Kidney (tissue), 14 donors: Measurements from ENCODE around the gene PIP4K2C. TPM values are rescaled to one million over a fixed set of nuclear protein-coding genes. Genes with fewer than 3 reads are reported as not detected.
A peak's percentile ranks its signal among the peaks of the same experiment; 100 is the strongest.

Experiments
- DNase-seq, 5 donors: peaks; one replicate each; pipeline ENCODE4 v3.0.0-alpha.2; 2013 to 2020
- FAIRE-seq: peaks from 2 replicates; lab custom pipeline; 2012; peaks lifted over from hg19 to GRCh38; lab: Jason Lieb, UNC
- H3K27ac ChIP-seq, 2 donors: one replicate each; pipeline ENCODE4 v1.7.0; 2013; ENCODE audit warnings: low read depth in 2 of 2, low read length in 2 of 2, inconsistent platforms in 1 of 2
- H3K27me3 ChIP-seq: one replicate; pipeline ENCODE4 v1.7.1; 2013; ENCODE audit warnings: low read length, inconsistent platforms; ENCODE audit not compliant: control insufficient read depth, insufficient read depth
- H3K36me3 ChIP-seq, 3 donors: one replicate each; pipeline versions ENCODE4 v1.7.0 to v1.7.1; 2013; ENCODE audit warnings: low read length in 3 of 3, control low read depth in 1 of 3, inconsistent platforms in 1 of 3; ENCODE audit not compliant: insufficient read depth in 3 of 3, control insufficient read depth in 2 of 3
- H3K4me1 ChIP-seq, 3 donors: one replicate each; pipeline versions ENCODE4 v1.7.0 to v1.7.1; 2013; ENCODE audit warnings: low read length in 3 of 3, inconsistent platforms in 1 of 3, low read depth in 1 of 3; ENCODE audit not compliant: control insufficient read depth in 2 of 3, insufficient read depth in 2 of 3
- H3K4me3 ChIP-seq, 3 donors: one replicate each; pipeline versions ENCODE4 v1.7.0 to v1.8.1; 2013; ENCODE audit warnings: low read length in 3 of 3, control low read depth in 1 of 3, inconsistent platforms in 1 of 3
- H3K9ac ChIP-seq, 3 donors: one replicate each; pipeline versions ENCODE4 v1.7.0 to v1.7.1; 2013; ENCODE audit warnings: low read length in 3 of 3, control low read depth in 1 of 3, inconsistent platforms in 1 of 3
- H3K9me3 ChIP-seq, 3 donors: one replicate each; pipeline versions ENCODE4 v1.7.0 to v1.7.1; 2013; ENCODE audit warnings: low read length in 3 of 3, control low read depth in 1 of 3, inconsistent platforms in 1 of 3; ENCODE audit not compliant: control insufficient read depth in 2 of 3, insufficient read depth in 1 of 3
- CTCF ChIP-seq: IDR thresholded peaks from 3 replicates; pipeline ENCODE4 v1.5.1; 2012; ENCODE audit warnings: mild to moderate bottlenecking, moderate library complexity, borderline replicate concordance; ENCODE audit not compliant: insufficient read depth; ENCODE audit errors: extremely low read depth
- intact Hi-C: fragments of 100-400 bp; cut with DNase I; formaldehyde crosslinking; loops from one replicate; pipeline ENCODE4 v1.11.1; 2022
- polyA plus RNA-seq: library from polyadenylated mRNA; stranded (reverse); fragments of 350-450 nt; fragmentation: Illumina TruSeq; extraction: RNeasy Lipid Tissue Mini Kit (QIAGEN cat#74804); gene quantifications from one replicate; pipeline ENCODE4 v1.2.3, GENCODE V29; 2014; ENCODE audit warnings: low read depth, low replicate concordance; ENCODE audit not compliant: insufficient read depth
- total RNA-seq: library from RNA; stranded (reverse); fragmentation: NEBNext Ultra II Directional; extraction: Animal tissue kit (Norgen Biotek cat#: 25700); gene quantifications from one replicate; pipeline ENCODE4 v1.2.1, GENCODE V29; 2021
- donor health status: control.
- donor health status: control.
- donor health status: control.
- donor health status: control.
- donor health status: control.
- donor health status: DM: yes; HTN: yes; CAD: no.
- donor health status: Normal renal cell carcinoma (clear cell type).

The PIP4K2C gene
- total and polyA plus RNA-seq, 2 donors from 2014 or later = 43.2 to 52.4 TPM

DNA sequence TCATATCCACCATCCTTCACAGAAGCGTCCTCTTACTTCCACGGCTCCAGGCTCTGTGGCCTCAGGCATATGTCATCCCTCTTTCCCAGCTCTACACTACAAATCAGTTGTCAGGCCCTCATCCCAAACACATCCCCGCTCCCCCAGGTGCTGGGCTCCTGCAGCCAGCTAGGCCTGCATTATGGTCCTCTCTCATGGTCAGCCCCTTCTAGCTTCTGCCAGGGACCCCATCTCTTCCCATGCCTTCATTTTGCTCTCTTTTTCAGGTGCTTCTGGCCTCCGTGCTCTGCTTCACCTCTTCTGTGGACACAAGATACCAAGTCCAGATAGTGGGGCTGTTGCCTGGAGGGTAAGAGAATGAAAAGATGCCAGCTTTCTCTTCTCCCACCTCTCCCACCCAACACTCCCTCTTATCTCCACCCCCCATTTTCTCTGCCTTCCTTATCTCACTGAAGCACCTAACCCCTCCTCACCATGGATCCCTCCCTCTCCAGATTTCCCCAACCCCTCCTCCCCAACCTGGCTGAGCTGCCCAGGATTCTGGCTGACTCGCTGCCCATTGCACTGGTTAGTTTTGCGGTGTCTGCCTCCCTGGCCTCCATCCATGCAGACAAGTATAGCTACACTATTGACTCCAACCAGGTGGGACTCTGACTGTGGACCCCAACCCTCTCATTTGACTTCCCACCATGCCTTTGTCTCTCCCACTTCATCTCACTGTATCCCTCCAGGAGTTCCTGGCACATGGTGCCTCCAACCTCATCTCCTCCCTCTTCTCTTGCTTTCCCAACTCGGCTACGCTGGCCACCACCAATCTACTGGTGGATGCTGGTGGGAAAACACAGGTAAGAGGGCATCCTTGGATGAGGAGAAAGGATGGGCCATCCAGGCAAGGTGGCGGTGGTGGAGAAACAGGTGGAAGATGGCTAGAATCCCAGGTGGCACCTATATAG lies 31.6 kb downstream of the PIP4K2C start:
- Histone ChIP-seq H3K36me3 (no peaks in the 10 kb centered on the region), H3K27me3 (peaks cover 44% of the 10 kb centered on the region), H3K4me3 (no peak overlapping the region), H3K27ac (no peak overlapping the region), H3K4me1 (peaks cover 0 to 16% (median 5%) of the 10 kb centered on the region in 3 donors), H3K9me3 (no peaks in the 10 kb centered on the region), H3K9ac (no peak overlapping the region)
- FAIRE-seq = no peak
- intact Hi-C loops = loop anchor here (5.0 kb wide), 1 partner anchor 40 kb away; no protein-coding TSS in a partner anchor
- no peak for TF ChIP-seq CTCF
- peak in 1 of 5 donors; percentile 28 for DNase-seq

DNA sequence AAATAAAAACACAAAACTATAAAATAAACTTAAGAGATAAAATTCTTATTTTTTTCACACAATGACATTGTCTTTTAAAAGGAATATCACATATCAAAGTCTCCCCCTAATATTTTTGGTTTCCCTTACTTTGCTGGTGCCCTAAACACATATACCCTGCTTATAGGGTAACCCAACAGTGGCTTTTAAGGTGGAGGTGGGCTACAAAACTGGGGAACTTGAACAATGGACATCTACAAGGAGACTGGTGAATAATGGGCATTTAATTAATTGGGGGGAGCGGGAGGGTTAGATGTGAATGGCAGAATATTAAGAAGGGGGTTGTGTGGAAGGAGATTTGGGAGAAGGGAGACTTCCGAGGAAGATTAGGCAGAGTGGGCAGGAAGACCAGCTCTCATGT lies 32.4 kb downstream of the PIP4K2C start:
- DNase-seq (no peak), FAIRE-seq (no peak)
- Histone ChIP-seq H3K4me1 (peaks cover 0 to 19% (median 5%) of the 10 kb centered on the region in 3 donors), H3K9me3 (no peaks in the 10 kb centered on the region), H3K27ac (no peak overlapping the region), H3K9ac (no peak overlapping the region), H3K36me3 (no peaks in the 10 kb centered on the region), H3K4me3 (no peak overlapping the region), H3K27me3 (peaks cover 51% of the 10 kb centered on the region)
- TF ChIP-seq CTCF = no peak
- intact Hi-C loops = loop anchor here (5.0 kb wide), 1 partner anchor 41 kb away; no protein-coding TSS in a partner anchor

DNA sequence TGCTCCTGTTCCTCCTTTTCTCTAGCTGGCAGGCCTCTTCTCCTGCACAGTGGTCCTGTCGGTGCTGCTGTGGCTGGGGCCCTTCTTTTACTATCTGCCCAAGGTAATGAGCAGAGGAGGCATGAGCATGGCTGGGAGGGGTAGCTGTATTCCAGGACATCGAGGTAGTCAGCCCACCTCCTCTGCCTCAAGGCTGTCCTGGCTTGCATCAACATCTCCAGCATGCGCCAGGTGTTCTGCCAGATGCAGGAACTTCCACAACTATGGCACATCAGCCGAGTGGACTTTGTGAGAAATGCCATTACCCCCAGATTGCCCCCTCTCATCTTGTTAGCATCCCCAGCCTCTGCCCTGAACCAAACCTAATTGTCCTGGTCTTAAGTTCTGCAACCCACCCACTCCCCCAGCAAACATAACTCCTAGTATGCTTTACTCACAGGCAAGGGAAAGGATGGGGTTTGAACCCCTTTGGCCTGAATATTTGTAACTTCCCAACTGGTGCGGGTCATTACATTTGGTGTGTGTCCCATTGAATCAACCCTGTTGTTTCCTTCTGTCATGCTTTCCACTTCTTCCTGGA lies 32.9 kb downstream of the PIP4K2C start:
- no peak overlapping the region for H3K27ac ChIP-seq
- TF ChIP-seq CTCF = no peak
- H3K9me3 ChIP-seq = no peaks in the 10 kb centered on the region
- peaks cover 0 to 19% (median 5%) of the 10 kb centered on the region in 3 donors for H3K4me1 ChIP-seq
- FAIRE-seq (no peak), DNase-seq (peak in 1 of 5 donors; percentile 19)
- H3K27me3 ChIP-seq = peaks cover 55% of the 10 kb centered on the region
- intact Hi-C loops = loop anchor here (5.0 kb wide), 1 partner anchor 42 kb away; no protein-coding TSS in a partner anchor
- no peak overlapping the region for H3K4me3 ChIP-seq
- no peak overlapping the region for H3K9ac ChIP-seq
- H3K36me3 ChIP-seq = no peaks in the 10 kb centered on the region
